Activated naive CD4-positive, alpha-beta T cell treated with anti-CD3 and anti-CD28 coated beads for 36 hours (primary cell): ENCODE data around the gene RGL2. TPM values are rescaled to one million over a fixed set of nuclear protein-coding genes. Genes with fewer than 3 reads are reported as not detected.
A peak's percentile ranks its signal among the peaks of the same experiment; 100 is the strongest.
"Not testable (repeated sequence)": the region's sequence is repeated elsewhere in the genome, so short reads cannot be mapped to it uniquely, and the experiment has no call there.

Source experiments
- CTCF ChIA-PET: fragments of 350-600 bp; sonication (Branson Sonifier 250); formaldehyde crosslinking; loops from one replicate; lab custom pipeline; 2021; ENCODE audit warnings: antibody characterized with exemption; lab: Charles Lee
- DNase-seq: peaks from one replicate; pipeline ENCODE4 v3.0.0-alpha.2; 2020
- H3K27ac Mint-ChIP-seq: one replicate; pipeline ENCODE4 v1.8.0; 2021; ENCODE audit warnings: mild to moderate bottlenecking, mixed read lengths
- H3K27me3 Mint-ChIP-seq: one replicate; pipeline ENCODE4 v1.8.0; 2021; ENCODE audit warnings: low read depth, mixed read lengths
- H3K36me3 Mint-ChIP-seq: one replicate; pipeline ENCODE4 v1.8.0; 2021; ENCODE audit warnings: low read depth, mixed read lengths
- H3K4me1 Mint-ChIP-seq: one replicate; pipeline ENCODE4 v1.8.0; 2021; ENCODE audit warnings: low read depth, mixed read lengths
- H3K4me3 Mint-ChIP-seq: one replicate; pipeline ENCODE4 v1.8.0; 2021; ENCODE audit warnings: mild to moderate bottlenecking, moderate library complexity, mixed read lengths
- H3K9me3 Mint-ChIP-seq: one replicate; pipeline ENCODE4 v1.8.0; 2021; ENCODE audit warnings: mixed read lengths
- intact Hi-C: fragments of 100-400 bp; cut with micrococcal nuclease; formaldehyde crosslinking; loops from one replicate; pipeline ENCODE4 v1.15.1; 2023
- total RNA-seq, 2 experiments: library from RNA; stranded (reverse); gene quantifications; one replicate each; pipeline ENCODE4 v1.2.3, GENCODE V29; 2021

RGL2 gene
- total RNA-seq, 2 experiments from 2014 or later, result 23.8 to 27.8 TPM

DNA sequence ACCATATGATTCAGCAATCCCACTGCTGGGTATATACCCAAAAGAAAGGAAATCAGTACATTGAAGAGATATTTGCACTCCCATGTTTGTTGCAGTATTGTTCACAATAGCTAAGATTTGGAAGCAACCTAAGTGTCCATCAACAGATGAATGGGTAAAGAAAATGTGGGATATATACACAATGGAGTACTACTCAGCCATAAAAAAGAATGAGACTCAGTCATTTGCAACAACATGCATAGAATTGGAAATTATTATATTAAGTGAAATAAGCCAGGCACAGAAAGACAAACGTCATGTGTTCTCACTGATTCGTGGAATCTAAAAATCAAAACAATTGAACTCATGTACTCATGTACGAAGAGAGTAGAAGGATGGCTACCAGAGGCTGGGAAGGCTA lies 36.3 kb downstream of the RGL2 start:
- H3K4me3 Mint-ChIP-seq, DNase-seq, H3K27me3 Mint-ChIP-seq, H3K27ac Mint-ChIP-seq, H3K9me3 Mint-ChIP-seq, intact Hi-C loops, H3K4me1 Mint-ChIP-seq: not testable (repeated sequence)
- CTCF ChIA-PET, result interaction anchor here (0.5 to 2.0 kb wide), 3 partner anchors 12 to 115 kb away, joined by 3 to 6 read pairs (median 4); no protein-coding TSS in a partner anchor
- H3K36me3 Mint-ChIP-seq, result peaks cover 36% of the 10 kb centered on the region

DNA sequence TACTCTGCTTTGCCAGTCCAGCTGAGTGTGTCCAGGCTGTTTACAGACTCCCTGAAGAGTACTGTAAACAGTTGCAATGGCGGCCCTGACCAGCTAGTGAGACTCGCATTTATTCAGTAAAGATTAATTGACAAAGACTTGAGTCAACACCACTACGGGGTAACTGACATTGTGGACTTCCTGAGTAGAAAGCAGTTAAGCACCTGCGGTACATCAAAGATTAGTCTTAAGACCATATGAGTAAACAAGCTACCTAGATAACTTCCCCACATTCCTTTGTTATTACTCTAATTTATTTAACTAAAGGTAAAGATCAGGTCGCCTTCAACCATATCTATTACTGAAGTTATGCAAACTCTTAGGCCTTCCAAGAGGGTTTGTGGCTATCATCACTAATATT lies 39.7 kb downstream of the RGL2 start:
- Mint-ChIP-seq H3K4me3 (no peak overlapping the region), H3K27ac (no peak overlapping the region), H3K9me3 (no peaks in the 10 kb centered on the region), H3K27me3 (no peaks in the 10 kb centered on the region), H3K36me3 (peaks cover 19% of the 10 kb centered on the region), H3K4me1 (peaks cover 4% of the 10 kb centered on the region)
- intact Hi-C loops, result no loop called here
- DNase-seq, result no peak
- CTCF ChIA-PET, result interaction anchor here (1.7 kb wide), 1 partner anchor 10 kb away, joined by 5 read pairs; no protein-coding TSS in a partner anchor

DNA sequence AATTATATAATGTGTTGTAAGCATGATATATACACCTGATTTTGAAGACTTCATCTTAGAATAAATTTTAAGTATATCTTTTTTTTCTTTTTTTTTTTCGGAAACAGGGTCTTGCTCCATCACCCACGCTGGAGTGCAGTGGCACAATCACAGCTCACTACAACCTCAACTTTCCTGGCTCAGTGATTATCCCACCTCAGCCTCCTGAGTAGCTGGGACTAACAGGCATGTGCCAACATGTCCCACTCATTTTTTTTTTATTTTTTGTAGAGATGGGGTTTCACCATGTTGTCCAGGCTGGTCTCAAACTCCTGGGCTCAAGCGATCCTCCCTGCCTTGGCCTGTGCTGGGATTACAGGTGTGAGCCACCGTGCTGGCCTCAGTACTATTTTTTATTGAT lies 44.2 kb downstream of the RGL2 start:
- peaks cover 25% of the 10 kb centered on the region for H3K36me3 Mint-ChIP-seq
- DNase-seq, result no peak
- CTCF ChIA-PET, result no interaction called here
- no peaks in the 10 kb centered on the region for H3K9me3 Mint-ChIP-seq
- no peaks in the 10 kb centered on the region for H3K27me3 Mint-ChIP-seq
- H3K27ac Mint-ChIP-seq, result no peak overlapping the region
- peaks cover 26% of the 10 kb centered on the region for H3K4me1 Mint-ChIP-seq
- no peak overlapping the region for H3K4me3 Mint-ChIP-seq
- intact Hi-C loops, result no loop called here

DNA sequence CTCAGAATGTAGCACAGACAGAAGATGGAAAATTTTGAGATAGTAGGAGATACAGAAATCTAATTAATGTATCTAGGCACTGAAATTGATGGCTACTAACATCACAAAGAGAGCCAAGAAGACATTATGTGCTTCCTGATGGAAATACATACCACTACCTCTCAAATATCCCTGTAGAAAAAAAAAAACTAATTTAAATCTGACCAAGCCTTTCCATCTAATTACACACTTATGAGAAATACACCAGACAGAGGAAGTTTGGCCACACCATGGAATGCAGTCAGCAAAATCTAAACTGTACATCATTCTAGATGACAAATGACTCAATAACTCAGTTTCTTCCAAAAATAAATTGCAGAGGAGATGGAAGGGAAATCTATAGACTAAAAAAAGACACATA lies 46.0 kb downstream of the RGL2 start:
- no peak overlapping the region for H3K27ac Mint-ChIP-seq
- no peaks in the 10 kb centered on the region for H3K9me3 Mint-ChIP-seq
- intact Hi-C loops, result no loop called here
- no peak overlapping the region for H3K4me3 Mint-ChIP-seq
- CTCF ChIA-PET, result no interaction called here
- DNase-seq, result no peak
- no peaks in the 10 kb centered on the region for H3K27me3 Mint-ChIP-seq
- peaks cover 22% of the 10 kb centered on the region for H3K36me3 Mint-ChIP-seq
- H3K4me1 Mint-ChIP-seq, result peaks cover 37% of the 10 kb centered on the region

DNA sequence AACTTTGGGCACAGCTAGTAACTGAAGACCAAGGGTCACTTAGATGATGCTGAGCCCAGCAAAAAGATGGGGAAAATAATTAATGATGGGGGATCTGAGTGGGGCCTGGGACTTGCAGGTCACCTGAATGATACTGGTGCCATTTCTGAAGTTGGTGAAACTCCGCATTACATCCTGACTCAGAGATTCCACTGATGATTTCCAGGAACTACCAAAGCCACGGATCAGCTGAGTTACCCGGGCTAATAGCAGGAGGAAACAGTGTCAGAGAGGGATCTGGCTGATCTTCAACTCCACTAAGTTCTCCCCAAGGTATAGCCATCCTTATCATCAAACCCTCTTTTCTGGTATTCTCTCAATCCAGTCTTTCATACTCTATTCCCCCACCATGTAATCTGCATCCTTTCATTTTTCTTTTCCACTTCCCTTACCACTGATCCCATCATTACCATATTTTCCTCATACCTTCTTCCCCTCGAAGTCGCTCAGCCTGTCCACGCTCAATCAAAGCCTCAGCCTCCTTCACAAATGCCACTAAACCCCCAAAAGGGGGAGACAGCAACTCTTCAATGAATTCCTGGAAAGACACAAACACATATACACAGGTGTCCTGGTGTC lies 47.2 kb downstream of the RGL2 start:
- H3K27ac Mint-ChIP-seq, result no peak overlapping the region
- H3K27me3 Mint-ChIP-seq, result no peaks in the 10 kb centered on the region
- peaks cover 21% of the 10 kb centered on the region for H3K36me3 Mint-ChIP-seq
- intact Hi-C loops, result no loop called here
- no peak for DNase-seq
- H3K9me3 Mint-ChIP-seq, result no peaks in the 10 kb centered on the region
- H3K4me1 Mint-ChIP-seq, result peaks cover 37% of the 10 kb centered on the region
- CTCF ChIA-PET, result interaction anchor here (1.4 to 1.9 kb wide), 2 partner anchors 20 to 25 kb away, joined by 3 to 6 read pairs; partner anchors contain the start of genes B3GALT4, RPS18 and VPS52
- no peak overlapping the region for H3K4me3 Mint-ChIP-seq

DNA sequence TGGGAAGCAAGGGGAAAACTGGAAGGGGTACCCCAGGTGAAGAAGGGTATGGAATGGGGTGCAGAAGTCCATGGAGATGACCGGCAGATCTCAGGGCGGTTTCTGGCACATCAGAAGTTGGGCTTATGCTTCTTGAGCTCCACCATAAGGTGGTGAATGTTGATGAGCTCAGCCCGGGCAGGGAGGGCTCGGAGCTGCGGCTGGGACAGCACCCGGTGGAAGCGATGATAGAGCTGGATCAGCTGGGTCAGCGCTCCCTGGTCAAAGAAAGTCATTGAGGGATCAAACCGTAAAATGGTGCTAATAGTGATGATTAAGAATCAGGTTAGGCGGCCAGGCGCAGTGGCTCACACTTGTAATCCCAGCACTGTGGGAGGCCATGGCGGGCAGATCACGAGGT lies 48.0 kb downstream of the RGL2 start:
- intact Hi-C loops, result no loop called here
- peaks cover 37% of the 10 kb centered on the region for H3K4me1 Mint-ChIP-seq
- H3K4me3 Mint-ChIP-seq, result peak overlapping the region; percentile 90
- no peaks in the 10 kb centered on the region for H3K27me3 Mint-ChIP-seq
- H3K9me3 Mint-ChIP-seq, result no peaks in the 10 kb centered on the region
- H3K36me3 Mint-ChIP-seq, result peaks cover 21% of the 10 kb centered on the region
- CTCF ChIA-PET, result interaction anchor here (1.0 to 5.5 kb wide), 8 partner anchors 11 to 126 kb away, joined by 3 to 57 read pairs (median 3); partner anchors contain the start of genes B3GALT4, RPS18 and VPS52
- no peak for DNase-seq
- H3K27ac Mint-ChIP-seq, result peak overlapping the region; percentile 93

DNA sequence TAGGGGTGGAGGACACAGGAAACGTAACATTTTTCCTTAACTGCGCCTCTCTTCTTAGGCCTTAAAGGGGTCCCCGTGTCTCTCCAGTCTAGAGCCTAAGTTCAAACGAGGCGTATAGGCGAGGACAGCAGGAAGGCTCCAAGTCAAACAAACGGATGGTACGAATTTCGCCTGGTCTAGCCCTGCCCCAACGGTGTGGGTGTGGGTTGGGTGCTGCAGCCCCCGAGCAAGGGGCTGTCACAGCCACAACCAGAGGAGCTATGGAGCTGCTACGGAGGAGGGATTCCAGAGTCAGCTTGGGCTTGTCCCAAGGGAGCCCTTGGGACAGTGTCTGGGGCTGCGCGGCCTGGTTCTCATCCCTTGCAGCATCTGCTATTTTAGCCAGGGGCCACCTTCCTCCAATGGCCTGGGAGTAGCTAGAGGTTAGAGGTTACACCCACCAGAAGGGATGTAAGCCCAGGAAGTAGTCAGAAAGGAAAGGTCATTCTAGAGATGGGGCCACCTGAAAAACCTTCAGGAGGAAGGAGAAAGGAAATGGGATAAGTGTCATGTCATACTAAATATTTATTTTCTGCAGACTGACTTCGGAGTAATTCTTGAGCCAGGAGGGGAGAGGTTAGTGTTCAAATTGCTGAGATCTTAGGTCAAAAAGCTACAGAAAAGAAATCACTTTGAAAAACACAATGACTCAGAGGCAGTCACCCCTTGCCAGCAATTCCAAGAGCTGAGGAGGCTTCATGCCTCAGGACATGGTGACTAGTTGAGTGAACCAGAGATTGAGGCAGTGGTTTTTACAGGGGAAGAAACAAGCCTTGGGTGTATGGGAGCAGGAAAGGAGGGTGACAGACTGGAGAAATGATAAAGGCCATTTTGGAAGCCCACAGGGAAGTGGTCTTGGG lies 48.8 kb downstream of the RGL2 start:
- peak; percentile 36 for DNase-seq
- Mint-ChIP-seq H3K27me3 (no peaks in the 10 kb centered on the region), H3K36me3 (peaks cover 21% of the 10 kb centered on the region), H3K27ac (peak overlapping the region; percentile 93), H3K4me1 (peaks cover 37% of the 10 kb centered on the region), H3K4me3 (peak overlapping the region; percentile 90), H3K9me3 (no peaks in the 10 kb centered on the region)
- intact Hi-C loops, result loop anchor here (1.0 to 2.0 kb wide), 7 partner anchors 21 to 73 kb away; partner anchors contain the start of genes PFDN6, RXRB, SLC39A7 and TAPBP
- CTCF ChIA-PET, result interaction anchor here (1.0 to 5.5 kb wide), 16 partner anchors 8 to 230 kb away, joined by 3 to 57 read pairs (median 5); partner anchors contain the start of genes B3GALT4, HSD17B8, PFDN6 and RPS18

DNA sequence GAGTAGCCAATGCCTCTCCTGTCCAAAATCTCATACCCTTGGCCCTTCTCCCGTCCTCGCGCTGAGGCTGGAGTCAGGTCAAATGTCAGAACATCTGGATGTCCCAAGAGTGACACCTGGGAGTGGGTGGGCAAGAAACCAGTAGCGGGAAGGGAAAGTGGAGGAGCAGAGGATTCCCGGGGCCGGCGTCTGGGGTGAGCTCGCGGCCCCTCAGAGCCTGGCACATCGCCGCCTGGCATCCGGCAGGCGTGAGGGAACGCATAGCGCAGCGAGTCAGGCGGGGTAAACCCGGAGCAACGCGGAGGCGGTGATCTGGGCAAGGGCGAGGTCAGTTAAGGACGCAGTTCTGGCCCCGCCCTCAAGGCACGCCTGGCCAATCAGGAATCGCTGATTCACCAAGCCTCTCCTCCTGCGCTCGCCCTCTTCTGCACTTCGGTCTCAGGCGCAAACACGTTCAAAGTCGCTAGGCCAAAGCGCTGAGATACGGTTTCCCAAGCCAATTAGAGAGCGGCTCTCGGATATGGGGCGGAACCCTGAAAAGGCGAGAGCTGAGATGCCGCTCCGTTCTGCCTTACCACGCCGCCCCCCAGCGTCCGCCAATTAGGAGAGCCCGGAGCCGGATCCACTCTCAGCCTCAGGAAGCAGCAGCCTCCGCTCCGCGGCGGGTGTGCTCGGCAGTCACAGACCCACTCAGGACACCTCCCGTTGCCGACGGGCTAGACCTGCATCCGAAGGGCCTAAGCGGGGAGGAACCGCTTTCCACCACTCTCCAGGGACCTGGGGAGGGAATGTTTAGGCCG lies 49.6 kb downstream of the RGL2 start:
- CTCF ChIA-PET, result interaction anchor here (0.8 to 5.5 kb wide), 30 partner anchors 9 to 235 kb away, joined by 3 to 57 read pairs (median 5); partner anchors contain the start of genes B3GALT4, HSD17B8, PFDN6 and RING1
- Mint-ChIP-seq H3K4me3 (peak overlapping the region; percentile 90), H3K27ac (peak overlapping the region; percentile 93), H3K4me1 (peaks cover 37% of the 10 kb centered on the region), H3K27me3 (no peaks in the 10 kb centered on the region), H3K36me3 (peaks cover 21% of the 10 kb centered on the region), H3K9me3 (no peaks in the 10 kb centered on the region)
- intact Hi-C loops, result loop anchor here (1.0 to 2.0 kb wide), 11 partner anchors 22 to 235 kb away; partner anchors contain the start of genes PFDN6, RXRB, SLC39A7 and TAPBP
- peak; percentile 99 for DNase-seq

DNA sequence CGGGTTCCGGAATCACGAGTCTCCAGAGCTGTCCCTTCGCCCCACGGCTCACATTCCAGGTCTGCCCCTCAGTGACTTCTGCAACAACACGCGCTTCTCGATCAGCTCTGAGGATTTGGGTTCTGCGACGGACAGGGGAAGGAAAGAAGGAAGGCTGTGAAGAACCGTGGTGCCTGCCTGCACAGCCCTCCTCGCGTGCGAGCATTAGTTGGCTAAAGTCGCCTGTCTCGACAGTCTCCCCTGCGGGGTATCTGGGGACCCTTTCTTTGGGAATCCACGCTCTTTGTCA lies 50.2 kb downstream of the RGL2 start:
- no peak for DNase-seq
- Mint-ChIP-seq H3K9me3 (no peaks in the 10 kb centered on the region), H3K4me3 (peak overlapping the region; percentile 90), H3K27me3 (no peaks in the 10 kb centered on the region), H3K4me1 (peaks cover 37% of the 10 kb centered on the region), H3K27ac (peak overlapping the region; percentile 93), H3K36me3 (peaks cover 21% of the 10 kb centered on the region)
- intact Hi-C loops, result loop anchor here (1.0 to 2.0 kb wide), 5 partner anchors 66 to 234 kb away; partner anchors contain the start of gene TAPBP
- CTCF ChIA-PET, result interaction anchor here (0.8 to 5.5 kb wide), 28 partner anchors 9 to 234 kb away, joined by 3 to 57 read pairs (median 5); partner anchors contain the start of genes B3GALT4, HSD17B8, RING1 and RPS18

DNA sequence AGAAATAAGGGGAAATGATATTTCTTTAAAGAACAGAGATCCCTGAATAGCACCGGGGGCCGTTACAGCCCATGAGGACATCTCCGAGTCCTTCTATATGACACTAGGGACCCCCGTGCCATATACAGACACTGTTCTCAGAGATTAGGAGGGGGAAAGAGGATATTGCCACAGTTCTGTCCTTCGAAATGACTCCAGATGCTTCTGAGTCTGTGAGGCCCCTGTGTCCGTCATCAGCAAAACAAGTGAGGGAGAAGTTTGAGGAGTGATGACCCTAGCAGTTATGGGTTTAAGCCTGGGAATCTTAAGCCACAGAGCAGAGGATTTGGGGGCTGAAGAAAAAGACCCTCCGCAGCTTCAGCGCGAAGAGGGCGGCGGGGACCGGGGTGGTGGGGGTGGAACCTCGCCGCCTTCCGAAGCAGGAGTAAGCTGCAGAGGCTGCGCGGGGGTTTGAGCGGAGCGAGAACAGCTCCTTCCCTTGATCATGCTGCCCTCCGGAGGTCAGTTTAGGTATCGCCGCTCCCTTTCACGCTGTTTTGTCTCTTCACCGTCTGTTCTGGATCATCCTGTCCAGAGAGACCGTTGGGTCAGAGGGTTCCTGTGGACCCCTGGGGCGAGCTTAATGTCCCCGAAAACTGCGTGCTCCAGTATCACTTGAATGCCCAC lies 50.6 kb downstream of the RGL2 start:
- CTCF ChIA-PET, result interaction anchor here (0.7 to 5.5 kb wide), 28 partner anchors 8 to 234 kb away, joined by 3 to 57 read pairs (median 5); partner anchors contain the start of genes B3GALT4, HSD17B8, RING1 and RPS18
- DNase-seq, result peak; percentile 97
- Mint-ChIP-seq H3K9me3 (no peaks in the 10 kb centered on the region), H3K4me3 (peak overlapping the region; percentile 90), H3K4me1 (peaks cover 39% of the 10 kb centered on the region), H3K27me3 (no peaks in the 10 kb centered on the region), H3K36me3 (peaks cover 21% of the 10 kb centered on the region), H3K27ac (peak overlapping the region; percentile 93)
- intact Hi-C loops, result loop anchor here (1.0 to 2.0 kb wide), 5 partner anchors 67 to 234 kb away; partner anchors contain the start of gene TAPBP

DNA sequence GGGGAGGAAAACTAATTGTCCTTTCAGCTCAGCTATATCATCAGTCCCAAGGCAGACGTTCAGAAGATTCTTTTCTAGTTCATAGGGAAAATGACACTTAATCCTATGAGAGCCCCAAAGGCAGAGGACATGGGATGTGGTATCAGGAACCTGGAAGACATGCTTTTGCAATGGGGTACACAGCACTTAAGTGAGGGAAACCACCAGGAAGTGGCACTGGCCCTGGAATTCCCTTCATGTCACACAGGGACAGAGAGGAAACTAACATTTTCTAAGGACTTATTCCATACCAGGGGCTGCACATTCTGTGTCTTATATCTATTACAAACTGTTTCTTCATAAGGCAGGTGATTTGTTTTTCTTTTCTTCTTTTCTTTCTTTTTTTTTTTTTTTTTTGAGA lies 55.3 kb downstream of the RGL2 start:
- intact Hi-C loops, result no loop called here
- Mint-ChIP-seq H3K9me3 (no peaks in the 10 kb centered on the region), H3K4me3 (no peak overlapping the region), H3K4me1 (peaks cover 18% of the 10 kb centered on the region), H3K27ac (no peak overlapping the region), H3K27me3 (peaks cover 3% of the 10 kb centered on the region), H3K36me3 (no peaks in the 10 kb centered on the region)
- DNase-seq, result no peak
- CTCF ChIA-PET, result interaction anchor here (0.8 kb wide), 1 partner anchor 46 kb away, joined by 3 read pairs; no protein-coding TSS in a partner anchor
